Measurements from ENCODE around the gene HIRA. TPM values are rescaled to one million over a fixed set of nuclear protein-coding genes. Genes with fewer than 3 reads are reported as not detected.

HIRA gene
- total RNA-seq, 1 experiment from 2014 or later = 31.4 TPM

- no peaks in the 10 kb centered on the region for H3K27me3 ChIP-seq (ENCODE audit: control insufficient read depth, insufficient read depth, low read length)
- no peak for DNase-seq
- H3K36me3 ChIP-seq (replicated peaks; ENCODE audit: control insufficient read depth, insufficient read depth, low read length) = no peaks in the 10 kb centered on the region
- H3K4me3 ChIP-seq (ENCODE audit: insufficient read depth, low read depth, low read length) = no peak overlapping the region
Observed at GRCh38 chr22:19419086-19419463, 12.5 kb downstream of the HIRA start.

GRCh38 chr22:19412923-19413322, 18.6 kb downstream of the HIRA start:
- DNase-seq = no peak
- H3K4me3 ChIP-seq (ENCODE audit: insufficient read depth, low read depth, low read length) = no peak overlapping the region
- H3K36me3 ChIP-seq (replicated peaks; ENCODE audit: control insufficient read depth, insufficient read depth, low read length) = peaks cover 11% of the 10 kb centered on the region
- H3K27me3 ChIP-seq (ENCODE audit: control insufficient read depth, insufficient read depth, low read length) = no peaks in the 10 kb centered on the region

GRCh38 chr22:19412478-19412877, 19.1 kb downstream of the HIRA start:
- no peak overlapping the region for H3K4me3 ChIP-seq (ENCODE audit: insufficient read depth, low read depth, low read length)
- H3K36me3 ChIP-seq (replicated peaks; ENCODE audit: control insufficient read depth, insufficient read depth, low read length) = peaks cover 15% of the 10 kb centered on the region
- DNase-seq = no peak
- no peaks in the 10 kb centered on the region for H3K27me3 ChIP-seq (ENCODE audit: control insufficient read depth, insufficient read depth, low read length)

GRCh38 chr22:19411690-19412045, 19.9 kb downstream of the HIRA start:
- Histone ChIP-seq H3K27me3 (ENCODE audit: control insufficient read depth, insufficient read depth, low read length) (no peaks in the 10 kb centered on the region), H3K4me3 (ENCODE audit: insufficient read depth, low read depth, low read length) (no peak overlapping the region), H3K36me3 (replicated peaks; ENCODE audit: control insufficient read depth, insufficient read depth, low read length) (peaks cover 20% of the 10 kb centered on the region)
- DNase-seq = no peak

GRCh38 chr22:19410941-19411689, 20.4 kb downstream of the HIRA start:
- Histone ChIP-seq H3K27me3 (ENCODE audit: control insufficient read depth, insufficient read depth, low read length) (no peaks in the 10 kb centered on the region), H3K4me3 (ENCODE audit: insufficient read depth, low read depth, low read length) (no peak overlapping the region), H3K36me3 (replicated peaks; ENCODE audit: control insufficient read depth, insufficient read depth, low read length) (peaks cover 24% of the 10 kb centered on the region)
- no peak for DNase-seq

- no peaks in the 10 kb centered on the region for H3K27me3 ChIP-seq (ENCODE audit: control insufficient read depth, insufficient read depth, low read length)
- peaks cover 26% of the 10 kb centered on the region for H3K36me3 ChIP-seq (replicated peaks; ENCODE audit: control insufficient read depth, insufficient read depth, low read length)
- DNase-seq = no peak
- H3K4me3 ChIP-seq (ENCODE audit: insufficient read depth, low read depth, low read length) = no peak overlapping the region
Observed at GRCh38 chr22:19407649-19408606, 23.6 kb downstream of the HIRA start.

GRCh38 chr22:19406846-19407245, 24.7 kb downstream of the HIRA start:
- Histone ChIP-seq H3K4me3 (ENCODE audit: insufficient read depth, low read depth, low read length) (no peak overlapping the region), H3K36me3 (replicated peaks; ENCODE audit: control insufficient read depth, insufficient read depth, low read length) (peaks cover 25% of the 10 kb centered on the region), H3K27me3 (ENCODE audit: control insufficient read depth, insufficient read depth, low read length) (no peaks in the 10 kb centered on the region)
- DNase-seq = no peak

- Histone ChIP-seq H3K4me3 (ENCODE audit: insufficient read depth, low read depth, low read length) (no peak overlapping the region), H3K36me3 (replicated peaks; ENCODE audit: control insufficient read depth, insufficient read depth, low read length) (peaks cover 26% of the 10 kb centered on the region), H3K27me3 (ENCODE audit: control insufficient read depth, insufficient read depth, low read length) (no peaks in the 10 kb centered on the region)
- DNase-seq = no peak
Observed at GRCh38 chr22:19406281-19406811, 25.2 kb downstream of the HIRA start.

GRCh38 chr22:19405652-19406051, 25.9 kb downstream of the HIRA start:
- H3K4me3 ChIP-seq (ENCODE audit: insufficient read depth, low read depth, low read length) = no peak overlapping the region
- no peak for DNase-seq
- peaks cover 26% of the 10 kb centered on the region for H3K36me3 ChIP-seq (replicated peaks; ENCODE audit: control insufficient read depth, insufficient read depth, low read length)
- no peaks in the 10 kb centered on the region for H3K27me3 ChIP-seq (ENCODE audit: control insufficient read depth, insufficient read depth, low read length)

GRCh38 chr22:19405133-19405532, 26.4 kb downstream of the HIRA start:
- no peak overlapping the region for H3K4me3 ChIP-seq (ENCODE audit: insufficient read depth, low read depth, low read length)
- peaks cover 26% of the 10 kb centered on the region for H3K36me3 ChIP-seq (replicated peaks; ENCODE audit: control insufficient read depth, insufficient read depth, low read length)
- H3K27me3 ChIP-seq (ENCODE audit: control insufficient read depth, insufficient read depth, low read length) = no peaks in the 10 kb centered on the region

GRCh38 chr22:19404676-19405075, 26.9 kb downstream of the HIRA start:
- Histone ChIP-seq H3K4me3 (ENCODE audit: insufficient read depth, low read depth, low read length) (no peak overlapping the region), H3K36me3 (replicated peaks; ENCODE audit: control insufficient read depth, insufficient read depth, low read length) (peaks cover 28% of the 10 kb centered on the region), H3K27me3 (ENCODE audit: control insufficient read depth, insufficient read depth, low read length) (no peaks in the 10 kb centered on the region)
- no peak for DNase-seq

More at GRCh38 chr22:19405133-19405532, 26.4 kb downstream of the HIRA start:
- no peak for DNase-seq

- DNase-seq = no peak
- Histone ChIP-seq H3K4me3 (ENCODE audit: insufficient read depth, low read depth, low read length) (no peak overlapping the region), H3K27me3 (ENCODE audit: control insufficient read depth, insufficient read depth, low read length) (no peaks in the 10 kb centered on the region), H3K36me3 (replicated peaks; ENCODE audit: control insufficient read depth, insufficient read depth, low read length) (peaks cover 22% of the 10 kb centered on the region)
Observed at GRCh38 chr22:19402642-19403191, 28.8 kb downstream of the HIRA start.

- no peaks in the 10 kb centered on the region for H3K27me3 ChIP-seq (ENCODE audit: control insufficient read depth, insufficient read depth, low read length)
- H3K4me3 ChIP-seq (ENCODE audit: insufficient read depth, low read depth, low read length) = no peak overlapping the region
- H3K36me3 ChIP-seq (replicated peaks; ENCODE audit: control insufficient read depth, insufficient read depth, low read length) = peaks cover 21% of the 10 kb centered on the region
- no peak for DNase-seq
Observed at GRCh38 chr22:19401483-19401882, 30.1 kb downstream of the HIRA start.

- peaks cover 19% of the 10 kb centered on the region for H3K36me3 ChIP-seq (replicated peaks; ENCODE audit: control insufficient read depth, insufficient read depth, low read length)
Observed at GRCh38 chr22:19400881-19401280, 30.7 kb downstream of the HIRA start.

More at GRCh38 chr22:19400881-19401280, 30.7 kb downstream of the HIRA start:
- no peaks in the 10 kb centered on the region for H3K27me3 ChIP-seq (ENCODE audit: control insufficient read depth, insufficient read depth, low read length)
- H3K4me3 ChIP-seq (ENCODE audit: insufficient read depth, low read depth, low read length) = no peak overlapping the region
- no peak for DNase-seq
